DOHH2 (cell line): ENCODE measurements around the gene LYPD6B.
A peak's percentile ranks its signal among the peaks of the same experiment; 100 is the strongest.

Experiments used
- H3F3A ChIP-seq: fragments of 200-600 bp; sonication (generic), shearing (Covaris generic); 2 replicates; pipeline ENCODE4 v1.6.0; 2016; ENCODE audit warnings: antibody characterized with exemption, mild to moderate bottlenecking; ENCODE audit not compliant: control insufficient read depth, insufficient read depth
- H3K27ac ChIP-seq: fragments of 200-600 bp; sonication (generic); 2 replicates; pipeline ENCODE4 v1.5.1; 2014; ENCODE audit warnings: low read depth, mild to moderate bottlenecking, low read length, moderate library complexity
- H3K27me3 ChIP-seq: fragments of 200-600 bp; sonication (generic); 2 replicates; pipeline ENCODE4 v1.6.1; 2014; ENCODE audit warnings: mild to moderate bottlenecking, low read length, mixed read lengths; ENCODE audit not compliant: control insufficient read depth
- H3K36me3 ChIP-seq: fragments of 200-600 bp; sonication (generic); 2 replicates; pipeline ENCODE4 v1.6.1; 2014; ENCODE audit warnings: mild to moderate bottlenecking, low read length, moderate library complexity, mixed read lengths; ENCODE audit not compliant: control insufficient read depth
- H3K4me1 ChIP-seq: fragments of 200-600 bp; sonication (generic); 2 replicates; pipeline ENCODE4 v1.6.1; 2014; ENCODE audit warnings: mild to moderate bottlenecking, low read length, mixed read lengths; ENCODE audit not compliant: control insufficient read depth
- H3K4me2 ChIP-seq: fragments of 200-600 bp; sonication (generic); 2 replicates; pipeline ENCODE4 v1.6.0; 2014; ENCODE audit warnings: mild to moderate bottlenecking, low read length, moderate library complexity
- H3K4me3 ChIP-seq: fragments of 200-600 bp; sonication (generic); 2 replicates; pipeline ENCODE4 v1.5.1; 2014; ENCODE audit warnings: mild to moderate bottlenecking, low read length, mixed read lengths
- H3K79me2 ChIP-seq: fragments of 200-600 bp; sonication (generic); 2 replicates; pipeline ENCODE4 v1.6.1; 2014; ENCODE audit warnings: mild to moderate bottlenecking, low read length, mixed read lengths; ENCODE audit not compliant: control insufficient read depth
- H3K9me2 ChIP-seq: fragments of 200-600 bp; sonication (generic); replicated peaks from 2 replicates; pipeline ENCODE4 v1.6.1; 2014; ENCODE audit warnings: mild to moderate bottlenecking, low read length, mixed read lengths; ENCODE audit not compliant: control insufficient read depth
- H3K9me3 ChIP-seq: fragments of 200-600 bp; sonication (generic); 2 replicates; pipeline ENCODE4 v1.6.1; 2014; ENCODE audit warnings: antibody characterized with exemption, low read length, mixed read lengths; ENCODE audit not compliant: control insufficient read depth, insufficient read depth
- H4K20me1 ChIP-seq: fragments of 200-600 bp; sonication (generic); 2 replicates; pipeline ENCODE4 v1.6.0; 2014; ENCODE audit warnings: low read depth, mild to moderate bottlenecking, antibody characterized with exemption, low read length, moderate library complexity; ENCODE audit not compliant: control insufficient read depth, insufficient read depth
- CTCF ChIP-seq: fragments of 200-600 bp; sonication (generic); IDR thresholded peaks from one replicate; pipeline ENCODE4 v1.5.1; 2014; ENCODE audit warnings: antibody characterized with exemption, mild to moderate bottlenecking, low read depth, low read length; ENCODE audit not compliant: poor library complexity, severe bottlenecking
- EZH2phosphoT487 ChIP-seq: fragments of 200-600 bp; sonication (generic); IDR thresholded peaks from 2 replicates; pipeline ENCODE4 v1.6.1; 2017; ENCODE audit warnings: borderline replicate concordance, mild to moderate bottlenecking, antibody characterized with exemption, low read length, moderate library complexity, mixed read lengths

The LYPD6B gene

GRCh38 chr2:149084924-149085795, 46.7 kb downstream of the LYPD6B start:
- H3K27ac ChIP-seq = no peak overlapping the region
- H3K79me2 ChIP-seq = no peaks in the 10 kb centered on the region
- H3F3A ChIP-seq = no peaks in the 10 kb centered on the region
- no peaks in the 10 kb centered on the region for H4K20me1 ChIP-seq
- TF ChIP-seq EZH2phosphoT487 = no peak
- no peak for TF ChIP-seq CTCF
- no peak overlapping the region for H3K4me2 ChIP-seq
- H3K4me1 ChIP-seq = peaks cover 36% of the 10 kb centered on the region
- no peak overlapping the region for H3K4me3 ChIP-seq
- no peaks in the 10 kb centered on the region for H3K9me2 ChIP-seq
- H3K27me3 ChIP-seq = no peaks in the 10 kb centered on the region
- H3K36me3 ChIP-seq = no peaks in the 10 kb centered on the region
- no peaks in the 10 kb centered on the region for H3K9me3 ChIP-seq

- H3K27ac ChIP-seq = no peak overlapping the region
- H3K9me3 ChIP-seq = no peaks in the 10 kb centered on the region
- H3K9me2 ChIP-seq = no peaks in the 10 kb centered on the region
- H3K4me3 ChIP-seq = no peak overlapping the region
- no peaks in the 10 kb centered on the region for H3F3A ChIP-seq
- no peak overlapping the region for H3K4me2 ChIP-seq
- no peaks in the 10 kb centered on the region for H3K36me3 ChIP-seq
- no peaks in the 10 kb centered on the region for H3K27me3 ChIP-seq
- no peak for TF ChIP-seq EZH2phosphoT487
- TF ChIP-seq CTCF = peak; percentile 68
- peaks cover 33% of the 10 kb centered on the region for H3K4me1 ChIP-seq
- H4K20me1 ChIP-seq = no peaks in the 10 kb centered on the region
- no peaks in the 10 kb centered on the region; the same call in 1 of the 2 replicates for H3K79me2 ChIP-seq
These were observed 49.3 kb downstream of the LYPD6B start for GRCh38 chr2:149087751-149088150.

- TF ChIP-seq CTCF (no peak), EZH2phosphoT487 (no peak)
- no peaks in the 10 kb centered on the region for H3K9me2 ChIP-seq
- H3K27me3 ChIP-seq = no peaks in the 10 kb centered on the region
- H3K27ac ChIP-seq = no peak overlapping the region
- no peak overlapping the region for H3K4me2 ChIP-seq
- no peaks in the 10 kb centered on the region for H3F3A ChIP-seq
- H3K79me2 ChIP-seq = peaks cover under 1% of the 10 kb centered on the region
- no peaks in the 10 kb centered on the region for H4K20me1 ChIP-seq
- H3K9me3 ChIP-seq = no peaks in the 10 kb centered on the region
- H3K36me3 ChIP-seq = no peaks in the 10 kb centered on the region
- H3K4me3 ChIP-seq = 0 out of 2 replicates have a peak overlapping the region, but pooled peaks have one; percentile 5
- H3K4me1 ChIP-seq = peaks cover 33% of the 10 kb centered on the region
These were observed 50.6 kb downstream of the LYPD6B start for GRCh38 chr2:149089068-149089467.
